Measurements from ENCODE around the gene CTNNBIP1. TPM values are rescaled to one million over a fixed set of nuclear protein-coding genes. Genes with fewer than 3 reads are reported as not detected.

CTNNBIP1 gene
- polyA plus RNA-seq, 1 of the 3 experiments (the other 2 are of a cell fraction) = 57.6 TPM

DNA sequence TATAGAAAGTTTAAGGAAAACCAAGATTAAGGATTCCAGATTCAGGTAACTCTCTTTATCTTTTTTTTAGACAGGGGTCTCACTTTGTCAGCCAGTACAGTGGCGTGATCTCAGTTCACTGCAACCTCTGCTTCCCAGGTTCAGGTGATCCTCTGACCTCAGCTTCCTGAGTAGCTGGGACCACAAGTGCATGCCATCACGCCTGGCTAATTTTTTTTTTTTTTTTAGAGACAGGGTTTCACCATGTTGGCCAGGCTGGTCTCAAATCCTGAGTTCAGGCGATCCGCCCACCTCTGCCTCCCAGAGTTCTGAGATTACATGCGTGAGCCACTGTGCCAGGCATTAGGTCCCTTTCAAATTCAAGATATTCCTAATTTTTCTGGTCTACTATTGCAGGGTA lies 17.2 kb upstream of the CTNNBIP1 start:
- TF ChIP-seq GABPA (IDR thresholded peaks at IDR 0.05; ENCODE audit: low read depth) (no peak), EZH2phosphoT487 (IDR thresholded peaks at IDR 0.05; ENCODE audit: borderline replicate concordance, low read depth) (no peak), TCF12 (IDR thresholded peaks at IDR 0.05) (no peak), FOXM1 (IDR thresholded peaks at IDR 0.05; ENCODE audit: low read depth) (no peak), FOXJ3 (CRISPR knock-in tag; IDR thresholded peaks at IDR 0.05) (no peak), SMC3 (IDR thresholded peaks at IDR 0.05; ENCODE audit: low read depth, low read length) (no peak), RAD21 (IDR thresholded peaks at IDR 0.05; ENCODE audit: low read length) (no peak), POLR2AphosphoS5 (IDR thresholded peaks at IDR 0.05; ENCODE audit: low read depth, low read length) (no peak), NFIC (IDR thresholded peaks at IDR 0.05; ENCODE audit: borderline replicate concordance) (no peak), USF1 (IDR thresholded peaks at IDR 0.05; ENCODE audit: borderline replicate concordance, low read depth) (no peak), RXRA (IDR thresholded peaks at IDR 0.05; ENCODE audit: borderline replicate concordance, low read depth) (no peak), GATA2 (CRISPR knock-in tag; IDR thresholded peaks at IDR 0.05) (no peak), USF2 (IDR thresholded peaks at IDR 0.05; ENCODE audit: borderline replicate concordance, low read depth, low read length) (no peak)
- TF ChIP-seq, protein P1, sequence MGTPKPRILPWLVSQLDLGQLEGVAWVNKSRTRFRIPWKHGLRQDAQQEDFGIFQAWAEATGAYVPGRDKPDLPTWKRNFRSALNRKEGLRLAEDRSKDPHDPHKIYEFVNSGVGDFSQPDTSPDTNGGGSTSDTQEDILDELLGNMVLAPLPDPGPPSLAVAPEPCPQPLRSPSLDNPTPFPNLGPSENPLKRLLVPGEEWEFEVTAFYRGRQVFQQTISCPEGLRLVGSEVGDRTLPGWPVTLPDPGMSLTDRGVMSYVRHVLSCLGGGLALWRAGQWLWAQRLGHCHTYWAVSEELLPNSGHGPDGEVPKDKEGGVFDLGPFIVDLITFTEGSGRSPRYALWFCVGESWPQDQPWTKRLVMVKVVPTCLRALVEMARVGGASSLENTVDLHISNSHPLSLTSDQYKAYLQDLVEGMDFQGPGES (IDR thresholded peaks at IDR 0.05; ENCODE audit: low read depth, low read length) = no peak
- TF ChIP-seq, protein P2, sequence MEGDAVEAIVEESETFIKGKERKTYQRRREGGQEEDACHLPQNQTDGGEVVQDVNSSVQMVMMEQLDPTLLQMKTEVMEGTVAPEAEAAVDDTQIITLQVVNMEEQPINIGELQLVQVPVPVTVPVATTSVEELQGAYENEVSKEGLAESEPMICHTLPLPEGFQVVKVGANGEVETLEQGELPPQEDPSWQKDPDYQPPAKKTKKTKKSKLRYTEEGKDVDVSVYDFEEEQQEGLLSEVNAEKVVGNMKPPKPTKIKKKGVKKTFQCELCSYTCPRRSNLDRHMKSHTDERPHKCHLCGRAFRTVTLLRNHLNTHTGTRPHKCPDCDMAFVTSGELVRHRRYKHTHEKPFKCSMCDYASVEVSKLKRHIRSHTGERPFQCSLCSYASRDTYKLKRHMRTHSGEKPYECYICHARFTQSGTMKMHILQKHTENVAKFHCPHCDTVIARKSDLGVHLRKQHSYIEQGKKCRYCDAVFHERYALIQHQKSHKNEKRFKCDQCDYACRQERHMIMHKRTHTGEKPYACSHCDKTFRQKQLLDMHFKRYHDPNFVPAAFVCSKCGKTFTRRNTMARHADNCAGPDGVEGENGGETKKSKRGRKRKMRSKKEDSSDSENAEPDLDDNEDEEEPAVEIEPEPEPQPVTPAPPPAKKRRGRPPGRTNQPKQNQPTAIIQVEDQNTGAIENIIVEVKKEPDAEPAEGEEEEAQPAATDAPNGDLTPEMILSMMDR (IDR thresholded peaks at IDR 0.05) = no peak
- TF ChIP-seq, protein P3, sequence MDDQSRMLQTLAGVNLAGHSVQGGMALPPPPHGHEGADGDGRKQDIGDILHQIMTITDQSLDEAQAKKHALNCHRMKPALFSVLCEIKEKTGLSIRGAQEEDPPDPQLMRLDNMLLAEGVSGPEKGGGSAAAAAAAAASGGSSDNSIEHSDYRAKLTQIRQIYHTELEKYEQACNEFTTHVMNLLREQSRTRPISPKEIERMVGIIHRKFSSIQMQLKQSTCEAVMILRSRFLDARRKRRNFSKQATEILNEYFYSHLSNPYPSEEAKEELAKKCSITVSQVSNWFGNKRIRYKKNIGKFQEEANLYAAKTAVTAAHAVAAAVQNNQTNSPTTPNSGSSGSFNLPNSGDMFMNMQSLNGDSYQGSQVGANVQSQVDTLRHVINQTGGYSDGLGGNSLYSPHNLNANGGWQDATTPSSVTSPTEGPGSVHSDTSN (IDR thresholded peaks at IDR 0.05) = no peak
- Histone ChIP-seq H3K4me2 (no peak overlapping the region), H3K9ac (no peak overlapping the region), H3K9me3 (no peaks in the 10 kb centered on the region), H3K27ac (ENCODE audit: low read depth in 2 of 2, low read length in 1 of 2) (no peak overlapping the region), H3K36me3 (replicated peaks in 1 of 2; ENCODE audit: control insufficient read depth in 1 of 2, insufficient read depth in 2 of 2, low read length in 1 of 2) (peaks cover 10 to 19% of the 10 kb centered on the region in 2 experiments), H3K9me2 (no peaks in the 10 kb centered on the region), H3F3A (replicated peaks; ENCODE audit: insufficient read depth) (peaks cover 7% of the 10 kb centered on the region), H2AFZ (ENCODE audit: low read depth) (no peak overlapping the region), H3K79me2 (ENCODE audit: insufficient read depth) (no peaks in the 10 kb centered on the region), H3K27me3 (ENCODE audit: insufficient read depth) (no peaks in the 10 kb centered on the region), H4K20me1 (ENCODE audit: insufficient read depth) (no peaks in the 10 kb centered on the region), H3K4me1 (ENCODE audit: control insufficient read depth in 1 of 2, insufficient read depth in 2 of 2, low read depth in 1 of 2, low read length in 1 of 2) (no peaks in the 10 kb centered on the region), H3K4me3 (ENCODE audit: low read depth in 2 of 2, low read length in 1 of 2) (no peak overlapping the region)
- 92% methylated on average over 5 of the region's 5 CpGs for WGBS (ENCODE audit: low lambda C conversion rate)
- CTCF ChIA-PET = interaction anchor here (0.6 kb wide), 1 partner anchor 387 kb away, joined by 3 read pairs; no protein-coding TSS in a partner anchor
- POLR2A ChIA-PET = no interaction called here
- DNase-seq = no peak

Data from SK-N-SH (cell line).